CD14-positive monocyte (primary cell): ENCODE results near the gene DPP6. TPM values are rescaled to one million over a fixed set of nuclear protein-coding genes. Genes with fewer than 3 reads are reported as not detected.

ENCODE experiments used
- DNase-seq, 3 donors: peaks; one replicate each; pipeline ENCODE4 v3.0.0-alpha.2; 2011 to 2022
- H2AFZ ChIP-seq: 2 replicates; pipeline ENCODE4 v1.6.0; 2012; ENCODE audit warnings: mild to moderate bottlenecking, low read depth, low read length, inconsistent platforms; ENCODE audit not compliant: insufficient read depth, poor library complexity, severe bottlenecking
- H3K27ac ChIP-seq, 2 donors: 1 replicate in 1 of 2; 2 replicates in 1 of 2; pipeline ENCODE4 v1.5.1; 2012 to 2013; ENCODE audit warnings: low read length in 2 of 2, control low read depth in 1 of 2, inconsistent platforms in 1 of 2, low read depth in 1 of 2, mild to moderate bottlenecking in 1 of 2
- H3K27me3 ChIP-seq, 2 donors: one replicate each; pipeline versions ENCODE4 v1.6.0 to v1.6.1; 2011 to 2013; ENCODE audit warnings: low read length in 2 of 2; ENCODE audit not compliant: control insufficient read depth in 2 of 2, insufficient read depth in 2 of 2
- H3K36me3 ChIP-seq, 2 donors: replicated peaks in 1 of 2; 1 replicate in 1 of 2; 2 replicates in 1 of 2; pipeline versions ENCODE4 v1.5.1 to v1.6.1; 2012 to 2013; ENCODE audit warnings: low read length in 2 of 2, control low read depth in 1 of 2, inconsistent platforms in 1 of 2, mild to moderate bottlenecking in 1 of 2; ENCODE audit not compliant: insufficient read depth in 2 of 2, control insufficient read depth in 1 of 2
- H3K4me1 ChIP-seq, 2 donors: 1 replicate in 1 of 2; 2 replicates in 1 of 2; pipeline versions ENCODE4 v1.5.1 to v1.6.1; 2012 to 2013; ENCODE audit warnings: low read length in 2 of 2, control low read depth in 1 of 2, inconsistent platforms in 1 of 2, mild to moderate bottlenecking in 1 of 2, moderate library complexity in 1 of 2; ENCODE audit not compliant: insufficient read depth in 2 of 2, control insufficient read depth in 1 of 2
- H3K4me2 ChIP-seq: replicated peaks from 2 replicates; pipeline ENCODE3; 2012; ENCODE audit warnings: low read length, moderate library complexity, mild to moderate bottlenecking; ENCODE audit not compliant: poor library complexity, severe bottlenecking; ENCODE audit errors: extremely low read depth
- H3K4me3 ChIP-seq, 3 experiments: fragments of 200-600 bp in 1 of 3; sonication (generic) in 1 of 3; replicated peaks in 1 of 3; 1 replicate in 2 of 3; 2 replicates in 1 of 3; pipeline ENCODE4 v1.5.1; 2011 to 2013; ENCODE audit warnings: low read length in 3 of 3, mild to moderate bottlenecking in 3 of 3, control low read depth in 2 of 3, low read depth in 2 of 3, inconsistent platforms in 1 of 3, moderate library complexity in 1 of 3
- H3K79me2 ChIP-seq: 2 replicates; pipeline ENCODE4 v1.6.0; 2012; ENCODE audit warnings: mild to moderate bottlenecking, control low read depth, inconsistent platforms, low read length, moderate library complexity; ENCODE audit not compliant: insufficient read depth
- H3K9ac ChIP-seq: 2 replicates; pipeline ENCODE4 v1.6.0; 2017; ENCODE audit warnings: low read length, mild to moderate bottlenecking; ENCODE audit not compliant: insufficient read depth, poor library complexity, severe bottlenecking
- H3K9me3 ChIP-seq, 2 donors: replicated peaks in 1 of 2; 1 replicate in 1 of 2; 2 replicates in 1 of 2; pipeline versions ENCODE4 v1.5.1 to v1.6.1; 2012 to 2013; ENCODE audit warnings: low read length in 2 of 2, control low read depth in 1 of 2; ENCODE audit not compliant: control insufficient read depth in 1 of 2, insufficient read depth in 1 of 2
- H4K20me1 ChIP-seq: 2 replicates; pipeline ENCODE4 v1.6.0; 2012; ENCODE audit warnings: mild to moderate bottlenecking, low read length, control low read depth, moderate library complexity; ENCODE audit not compliant: insufficient read depth
- H3K27ac Mint-ChIP-seq, 7 donors: one replicate each; pipeline ENCODE4 v1.8.0; 2020; ENCODE audit warnings: mild to moderate bottlenecking in 7 of 7, mixed read lengths in 7 of 7, moderate library complexity in 6 of 7, inconsistent platforms in 2 of 7
- H3K27me3 Mint-ChIP-seq, 3 donors: one replicate each; pipeline ENCODE4 v1.8.0; 2021 to 2022; ENCODE audit warnings: low read depth in 3 of 3, mild to moderate bottlenecking in 3 of 3, mixed read lengths in 3 of 3, moderate library complexity in 3 of 3, inconsistent platforms in 1 of 3
- H3K36me3 Mint-ChIP-seq, 2 donors: one replicate each; pipeline ENCODE4 v1.8.0; 2020; ENCODE audit warnings: mixed read lengths in 2 of 2, inconsistent platforms in 1 of 2, mild to moderate bottlenecking in 1 of 2
- H3K4me1 Mint-ChIP-seq: one replicate; pipeline ENCODE4 v1.8.0; 2020; ENCODE audit warnings: mild to moderate bottlenecking, mixed read lengths
- H3K4me3 Mint-ChIP-seq, 2 donors: one replicate each; pipeline ENCODE4 v1.8.0; 2020; ENCODE audit warnings: mild to moderate bottlenecking in 2 of 2, mixed read lengths in 2 of 2, moderate library complexity in 1 of 2
- H3K9me3 Mint-ChIP-seq, 7 donors: one replicate each; pipeline ENCODE4 v1.8.0; 2020 to 2022; ENCODE audit warnings: mixed read lengths in 7 of 7, mild to moderate bottlenecking in 6 of 7, moderate library complexity in 6 of 7, inconsistent platforms in 2 of 7
- CTCF ChIP-seq: fragments of 200-600 bp; IDR thresholded peaks from one replicate; pipeline ENCODE4 v1.8.0; 2022; ENCODE audit warnings: antibody characterized with exemption, mild to moderate bottlenecking
- WGBS: methylation state at CpG from one replicate; pipeline ENCODE4 v1.1.5; 2013; ENCODE audit warnings: missing lambda C conversion rate; ENCODE audit not compliant: insufficient coverage; 5-methylcytosine and 5-hydroxymethylcytosine counted together
- intact Hi-C, 2 donors: fragments of 100-400 bp; cut with micrococcal nuclease; formaldehyde crosslinking; loops; one replicate each; pipeline versions ENCODE4 v1.15.0 to v1.15.1; 2023
- polyA plus RNA-seq, 3 donors: library from polyadenylated mRNA; depleted of rRNA in 1 of 3; unstranded in 2 of 3; stranded (reverse) in 1 of 3; fragments of 300-500 nt in 2 of 3; fragments of >200 nt in 1 of 3; fragmentation: Illumina TruSeq in 2 of 3; gene quantifications; 1 replicate in 2 of 3; 2 replicates in 1 of 3; pipeline ENCODE4 v1.2.3, GENCODE V29; 2012 to 2021

The DPP6 gene
- polyA plus RNA-seq, 3 donors, result not detected

GRCh38 chr7:154587792-154588191 lies 535.6 kb downstream of the DPP6 start:
- H3K27me3 ChIP-seq, result no peaks in the 10 kb centered on the region
- no peaks in the 10 kb centered on the region for H3K4me1 Mint-ChIP-seq
- intact Hi-C loops, result no loop called here
- 88% methylated on average over 7 of the region's 9 CpGs for WGBS
- H3K4me3 Mint-ChIP-seq, result no peak overlapping the region
- no peaks in the 10 kb centered on the region for H4K20me1 ChIP-seq
- H3K9me3 ChIP-seq, result peaks cover 49 to 58% of the 10 kb centered on the region in 2 donors
- no peaks in the 10 kb centered on the region for H3K36me3 ChIP-seq
- H3K36me3 Mint-ChIP-seq, result no peaks in the 10 kb centered on the region
- H3K4me1 ChIP-seq, result no peaks in the 10 kb centered on the region
- no peak overlapping the region for H3K27ac ChIP-seq
- DNase-seq, result no peak
- H3K4me2 ChIP-seq, result no peak overlapping the region
- no peak overlapping the region for H2AFZ ChIP-seq
- TF ChIP-seq CTCF, result no peak
- H3K4me3 ChIP-seq, result no peak overlapping the region
- no peak overlapping the region for H3K9ac ChIP-seq
- peaks cover 17 to 57% (median 33%) of the 10 kb centered on the region in 7 donors for H3K9me3 Mint-ChIP-seq
- H3K27ac Mint-ChIP-seq, result no peak overlapping the region
- H3K79me2 ChIP-seq, result no peaks in the 10 kb centered on the region
- peaks cover 0 to 1% (median 1%) of the 10 kb centered on the region in 3 donors for H3K27me3 Mint-ChIP-seq

DNA sequence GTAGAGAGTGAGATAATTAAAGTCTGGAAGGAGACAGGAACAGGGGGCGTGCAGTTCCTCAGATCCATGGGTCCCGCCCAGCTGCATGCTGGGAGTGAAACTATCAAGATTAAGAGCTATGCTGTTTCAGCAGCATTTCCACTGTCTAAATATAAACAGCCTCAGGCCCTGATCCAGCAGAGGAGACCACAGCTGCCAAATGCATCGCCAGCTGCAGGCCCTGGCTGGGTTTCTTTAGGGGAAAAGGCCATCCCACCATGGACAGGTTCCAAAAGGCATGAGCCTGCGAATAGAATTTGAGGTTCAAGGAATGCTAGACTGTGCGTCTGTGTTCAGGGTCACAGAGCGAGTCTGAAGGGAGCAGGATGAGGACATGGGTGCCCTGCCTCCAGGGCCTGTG lies 539.3 kb downstream of the DPP6 start:
- H3K9ac ChIP-seq, result no peak overlapping the region
- peaks cover 12 to 41% (median 22%) of the 10 kb centered on the region in 7 donors for H3K9me3 Mint-ChIP-seq
- no peaks in the 10 kb centered on the region for H4K20me1 ChIP-seq
- no peak overlapping the region for H3K4me3 ChIP-seq
- H3K9me3 ChIP-seq, result peaks cover 40 to 64% of the 10 kb centered on the region in 2 donors
- no peak overlapping the region for H3K27ac Mint-ChIP-seq
- no peaks in the 10 kb centered on the region for H3K4me1 ChIP-seq
- H3K4me2 ChIP-seq, result no peak overlapping the region
- H3K4me3 Mint-ChIP-seq, result no peak overlapping the region
- H3K4me1 Mint-ChIP-seq, result no peaks in the 10 kb centered on the region
- no peak for DNase-seq
- no peaks in the 10 kb centered on the region for H3K79me2 ChIP-seq
- TF ChIP-seq CTCF, result no peak
- 94% methylated on average over 4 of the region's 6 CpGs for WGBS
- intact Hi-C loops, result no loop called here
- H3K27me3 ChIP-seq, result no peaks in the 10 kb centered on the region
- no peaks in the 10 kb centered on the region for H3K36me3 ChIP-seq
- peaks cover 0 to 1% (median 1%) of the 10 kb centered on the region in 3 donors for H3K27me3 Mint-ChIP-seq
- no peak overlapping the region for H3K27ac ChIP-seq
- no peaks in the 10 kb centered on the region for H3K36me3 Mint-ChIP-seq
- no peak overlapping the region for H2AFZ ChIP-seq
